Stimulated activated CD8-positive, alpha-beta memory T cell treated with anti-CD3 and anti-CD28 coated beads, Interleukin-4, amount 100 ng/mL, for 48 hours (primary cell): Measurements from ENCODE around the gene MMP24.
A peak's percentile ranks its signal among the peaks of the same experiment; 100 is the strongest.
"Not testable (repeated sequence)": the region's sequence is repeated elsewhere in the genome, so short reads cannot be mapped to it uniquely, and the experiment has no call there.

ENCODE experiments used
- DNase-seq: peaks from one replicate; pipeline ENCODE4 v3.0.0-alpha.2; 2020

The MMP24 gene

GRCh38 chr20:35226126-35226883, at the start of gene MMP24:
Gene MMP24, plus strand, starts transcription at chr20:35226690. Its CDS starts 49 bp downstream, at chr20:35226739.
- no peak for DNase-seq

- no peak for DNase-seq
Measured at GRCh38 chr20:35179292-35180212, 46.9 kb upstream of the MMP24 start.

- no peak for DNase-seq
Measured at GRCh38 chr20:35180266-35180665, 46.2 kb upstream of the MMP24 start.

- no peak for DNase-seq
Measured at GRCh38 chr20:35181731-35182130, 44.8 kb upstream of the MMP24 start.

GRCh38 chr20:35186691-35187289, 39.7 kb upstream of the MMP24 start:
- not testable (repeated sequence) for DNase-seq

GRCh38 chr20:35187584-35188190, 38.8 kb upstream of the MMP24 start:
- DNase-seq = no peak

GRCh38 chr20:35189223-35189622, 37.3 kb upstream of the MMP24 start:
- DNase-seq = not testable (repeated sequence)

- no peak for DNase-seq
Measured at GRCh38 chr20:35190556-35190955, 35.9 kb upstream of the MMP24 start.

- DNase-seq = no peak
Measured at GRCh38 chr20:35191419-35192117, 34.9 kb upstream of the MMP24 start.

GRCh38 chr20:35192118-35192872, 34.2 kb upstream of the MMP24 start:
- no peak for DNase-seq

GRCh38 chr20:35193031-35193791, 33.3 kb upstream of the MMP24 start:
- not testable (repeated sequence) for DNase-seq

- DNase-seq = no peak
Measured at GRCh38 chr20:35196313-35196712, 30.2 kb upstream of the MMP24 start.

GRCh38 chr20:35199740-35200139, 26.8 kb upstream of the MMP24 start:
- DNase-seq = no peak

- DNase-seq = no peak
Measured at GRCh38 chr20:35200267-35200666, 26.2 kb upstream of the MMP24 start.

- DNase-seq = not testable (repeated sequence)
Measured at GRCh38 chr20:35201467-35201866, 25.0 kb upstream of the MMP24 start.

GRCh38 chr20:35206802-35207201, 19.7 kb upstream of the MMP24 start:
- DNase-seq = no peak

GRCh38 chr20:35207950-35208611, 18.4 kb upstream of the MMP24 start:
- peak; percentile 86 for DNase-seq

- no peak for DNase-seq
Measured at GRCh38 chr20:35215066-35215956, 11.2 kb upstream of the MMP24 start.

GRCh38 chr20:35216541-35216940, 9.9 kb upstream of the MMP24 start:
- DNase-seq = no peak
